HepG2 (cell line): ENCODE data around the gene TMEM186. TPM values are rescaled to one million over a fixed set of nuclear protein-coding genes. Genes with fewer than 3 reads are reported as not detected.

Experiments
- ATAC-seq: fragments of 200-7000 bp; cut with Tn5 transposase; 3 replicates; pipeline ENCODE4 v1.9.1; 2020; ENCODE audit warnings: mild to moderate bottlenecking, moderate library complexity
- BruUV-seq: library from RNA; stranded (reverse); fragments of 400-500 nt; replicated peaks from 2 replicates; lab custom pipeline; 2021; lab: Mats Ljungman, UMichigan
- CTCF ChIA-PET: fragments of 300-600 bp; formaldehyde crosslinking; extraction: SDS; loops from one replicate; lab custom pipeline; 2021; ENCODE audit warnings: low total read pairs, inconsistent platforms, low intra/inter-chr PET ratio; lab: Yijun Ruan, JAX
- POLR2A ChIA-PET: fragments of 350-600 bp; sonication (Branson Sonifier 250); formaldehyde crosslinking; loops from one replicate; lab custom pipeline; 2020; ENCODE audit warnings: antibody characterized with exemption, inconsistent platforms; lab: Yijun Ruan, JAX
- DNase-seq: peaks from one replicate; pipeline ENCODE4 v3.0.0-alpha.2; 2015; ENCODE audit warnings: low spot score
- FAIRE-seq: peaks from 3 replicates; lab custom pipeline; 2011; peaks lifted over from hg19 to GRCh38; lab: Jason Lieb, UNC
- H2AFZ ChIP-seq: one replicate; pipeline ENCODE4 v1.6.1; 2011; ENCODE audit warnings: low read length, inconsistent platforms
- H3K27ac ChIP-seq: fragments of 300-600 bp; 3 replicates; pipeline ENCODE4 v1.8.0; 2011; ENCODE audit warnings: mixed run types, mild to moderate bottlenecking, mixed read lengths, low read length, inconsistent platforms; ENCODE audit not compliant: insufficient read depth; ENCODE audit errors: extremely low read length
- H3K27me3 ChIP-seq, 2 experiments: fragments of 200-600 bp in 1 of 2; 2 replicates in 1 of 2; 3 replicates in 1 of 2; pipeline versions ENCODE4 v1.6.0 to v1.8.0; 2011; ENCODE audit warnings: low read length in 2 of 2, mild to moderate bottlenecking in 2 of 2, moderate library complexity in 2 of 2, inconsistent platforms in 1 of 2; ENCODE audit not compliant: insufficient read depth in 2 of 2, control insufficient read depth in 1 of 2
- H3K36me3 ChIP-seq, 2 experiments: fragments of 200-600 bp in 1 of 2; replicated peaks in 1 of 2; 2 replicates in 1 of 2; 3 replicates in 1 of 2; pipeline versions ENCODE4 v1.5.1 to v1.8.0; 2011; ENCODE audit warnings: low read length in 2 of 2, inconsistent platforms in 1 of 2; ENCODE audit not compliant: insufficient read depth in 2 of 2, control insufficient read depth in 1 of 2
- H3K4me1 ChIP-seq: 2 replicates; pipeline ENCODE4 v1.5.1; 2012; ENCODE audit warnings: low read length, inconsistent platforms; ENCODE audit not compliant: insufficient read depth
- H3K4me2 ChIP-seq: 2 replicates; pipeline ENCODE4 v1.6.0; 2011; ENCODE audit warnings: low read depth, low read length, inconsistent platforms
- H3K4me3 ChIP-seq, 3 experiments: fragments of 200-600 bp in 1 of 3; sonication (generic), shearing (Covaris generic) in 1 of 3; replicated peaks in 1 of 3; 2 replicates each; pipeline ENCODE4 v1.5.1; 2011 to 2016; ENCODE audit warnings: low read length in 3 of 3, inconsistent platforms in 2 of 3, low read depth in 2 of 3, mild to moderate bottlenecking in 2 of 3, control low read depth in 1 of 3, mixed read lengths in 1 of 3; ENCODE audit not compliant: insufficient read depth in 1 of 3
- H3K79me2 ChIP-seq: one replicate; pipeline ENCODE4 v1.6.1; 2011; ENCODE audit warnings: low read length, inconsistent platforms; ENCODE audit not compliant: insufficient read depth
- H3K9ac ChIP-seq: 2 replicates; pipeline ENCODE4 v1.6.0; 2011; ENCODE audit warnings: mild to moderate bottlenecking, low read depth, low read length, inconsistent platforms; ENCODE audit not compliant: insufficient read depth
- H3K9me3 ChIP-seq: 2 replicates; pipeline ENCODE4 v1.5.1; 2012; ENCODE audit warnings: mild to moderate bottlenecking, low read length
- H4K20me1 ChIP-seq: 2 replicates; pipeline ENCODE4 v1.6.0; 2011; ENCODE audit warnings: inconsistent platforms, mild to moderate bottlenecking, low read length, moderate library complexity; ENCODE audit not compliant: insufficient read depth
- AGO2 ChIP-seq: fragments of 200-400 bp; formaldehyde crosslinking; optimal IDR thresholded peaks from 2 replicates; pipeline ENCODE3; 2017; ENCODE audit warnings: mild to moderate bottlenecking, low read depth, low read length, moderate library complexity
- ISX ChIP-seq: sonication (generic); formaldehyde crosslinking; conservative IDR thresholded peaks from 2 replicates; pipeline ENCODE4 v1.5.0; 2020; ENCODE audit warnings: missing genetic modification reagents
- PCBP1 ChIP-seq: fragments of 200-400 bp; formaldehyde crosslinking; IDR thresholded peaks from 2 replicates; pipeline ENCODE4 v1.6.1; 2017; ENCODE audit warnings: mild to moderate bottlenecking, low read depth, low read length, borderline replicate concordance
- SP1 ChIP-seq, 2 experiments: fragments of 450-650 bp in 1 of 2; sonication (generic) in 1 of 2; formaldehyde crosslinking in 1 of 2; IDR thresholded peaks; 2 replicates each; pipeline versions ENCODE4 v1.4.0 to v1.6.1; 2016 to 2020; ENCODE audit warnings: missing genetic modification reagents in 1 of 2
- WGBS: methylation state at CpG from one replicate; pipeline ENCODE4 v1.1.6; 2017; ENCODE audit warnings: low lambda C conversion rate; 5-methylcytosine and 5-hydroxymethylcytosine counted together
- in situ Hi-C: cut with HindIII; loops from 2 replicates; pipeline ENCODE4 v1.10.0; 2017; ENCODE audit warnings: low pct_unique_long_range_greater_than_20kb; ENCODE audit not compliant: extremely low pct_ligation_motif_present
- intact Hi-C: fragments of 100-400 bp; cut with micrococcal nuclease; formaldehyde crosslinking; loops from one replicate; pipeline ENCODE4 v1.10.0; 2022; ENCODE audit not compliant: unreplicated experiment
- polyA plus RNA-seq, 8 experiments: library from polyadenylated mRNA; depleted of rRNA in 3 of 8; stranded (reverse) in 7 of 8; unstranded in 1 of 8; fragments of >200 nt; fragmentation: Illumina TruSeq in 4 of 8; extraction: Trizol in 4 of 8; gene quantifications; 2 replicates each; pipeline versions ENCODE4 v1.2.1 to v1.2.3, GENCODE V29; 2011 to 2016; ENCODE audit warnings: low read depth in 4 of 8, missing spikeins in 1 of 8, mixed read lengths in 1 of 8; ENCODE audit not compliant: insufficient read depth in 1 of 8
- total RNA-seq, 5 experiments: library from RNA; depleted of rRNA; stranded (reverse); fragments of >200 nt; fragmentation: Illumina TruSeq; extraction: Trizol; gene quantifications; 2 replicates each; pipeline ENCODE4 v1.2.3, GENCODE V29; 2016; ENCODE audit warnings: low read depth in 1 of 5
- TF ChIP-seq, protein P1 (sequence below): sonication (generic); formaldehyde crosslinking; IDR thresholded peaks from 2 replicates; pipeline ENCODE4 v1.5.1; 2020; ENCODE audit warnings: missing genetic modification reagents, mild to moderate bottlenecking, borderline replicate concordance
- TF ChIP-seq, protein P2 (sequence below): sonication (generic); formaldehyde crosslinking; IDR thresholded peaks from 2 replicates; pipeline ENCODE4 v1.4.0; 2020; ENCODE audit warnings: mild to moderate bottlenecking, missing genetic modification reagents
- TF ChIP-seq, protein P3 (sequence below): IDR thresholded peaks from 2 replicates; pipeline ENCODE4 v1.6.1; 2016; ENCODE audit warnings: control low read depth
- TF ChIP-seq, protein P4 (sequence below): sonication (generic); formaldehyde crosslinking; IDR thresholded peaks from 2 replicates; pipeline ENCODE4 v1.4.0; 2020; ENCODE audit warnings: missing genetic modification reagents, borderline replicate concordance

TMEM186 gene
- total and polyA plus RNA-seq, 2 of the 13 experiments (the other 11 are each of a cell fraction or from before 2014, with no cell fraction given) = 16.2 to 19.3 TPM

DNA sequence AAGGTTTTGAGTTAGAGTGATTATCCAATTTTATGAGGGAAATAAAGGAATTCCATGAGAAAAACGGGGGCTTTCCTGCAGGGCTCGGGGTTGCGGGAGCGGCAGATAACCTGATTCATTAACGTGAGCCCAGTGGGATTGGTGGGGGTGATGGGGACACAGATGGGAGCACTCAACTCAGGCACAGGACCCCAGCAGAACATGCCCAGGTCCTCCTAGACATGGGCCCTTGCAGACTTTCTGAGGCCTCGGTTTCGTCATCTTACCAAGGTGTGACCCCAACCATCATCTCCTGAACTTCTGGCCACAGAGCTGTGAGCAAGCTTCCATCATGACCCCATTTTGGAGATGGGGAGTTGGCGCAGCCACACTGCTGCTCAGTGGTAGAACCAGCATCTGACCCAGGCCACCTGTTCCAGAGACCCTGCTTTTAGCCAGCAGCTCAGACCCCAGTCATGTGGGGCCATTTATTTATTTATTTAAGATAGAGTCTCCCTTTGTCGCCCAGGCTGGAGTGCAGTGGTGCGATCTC, 49.0 kb upstream of the TMEM186 start:
- no TSS peak for BruUV-seq
- TF ChIP-seq, protein P1, sequence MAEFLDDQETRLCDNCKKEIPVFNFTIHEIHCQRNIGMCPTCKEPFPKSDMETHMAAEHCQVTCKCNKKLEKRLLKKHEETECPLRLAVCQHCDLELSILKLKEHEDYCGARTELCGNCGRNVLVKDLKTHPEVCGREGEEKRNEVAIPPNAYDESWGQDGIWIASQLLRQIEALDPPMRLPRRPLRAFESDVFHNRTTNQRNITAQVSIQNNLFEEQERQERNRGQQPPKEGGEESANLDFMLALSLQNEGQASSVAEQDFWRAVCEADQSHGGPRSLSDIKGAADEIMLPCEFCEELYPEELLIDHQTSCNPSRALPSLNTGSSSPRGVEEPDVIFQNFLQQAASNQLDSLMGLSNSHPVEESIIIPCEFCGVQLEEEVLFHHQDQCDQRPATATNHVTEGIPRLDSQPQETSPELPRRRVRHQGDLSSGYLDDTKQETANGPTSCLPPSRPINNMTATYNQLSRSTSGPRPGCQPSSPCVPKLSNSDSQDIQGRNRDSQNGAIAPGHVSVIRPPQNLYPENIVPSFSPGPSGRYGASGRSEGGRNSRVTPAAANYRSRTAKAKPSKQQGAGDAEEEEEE (CRISPR knock-in tag) = no peak
- TF ChIP-seq, protein P2, sequence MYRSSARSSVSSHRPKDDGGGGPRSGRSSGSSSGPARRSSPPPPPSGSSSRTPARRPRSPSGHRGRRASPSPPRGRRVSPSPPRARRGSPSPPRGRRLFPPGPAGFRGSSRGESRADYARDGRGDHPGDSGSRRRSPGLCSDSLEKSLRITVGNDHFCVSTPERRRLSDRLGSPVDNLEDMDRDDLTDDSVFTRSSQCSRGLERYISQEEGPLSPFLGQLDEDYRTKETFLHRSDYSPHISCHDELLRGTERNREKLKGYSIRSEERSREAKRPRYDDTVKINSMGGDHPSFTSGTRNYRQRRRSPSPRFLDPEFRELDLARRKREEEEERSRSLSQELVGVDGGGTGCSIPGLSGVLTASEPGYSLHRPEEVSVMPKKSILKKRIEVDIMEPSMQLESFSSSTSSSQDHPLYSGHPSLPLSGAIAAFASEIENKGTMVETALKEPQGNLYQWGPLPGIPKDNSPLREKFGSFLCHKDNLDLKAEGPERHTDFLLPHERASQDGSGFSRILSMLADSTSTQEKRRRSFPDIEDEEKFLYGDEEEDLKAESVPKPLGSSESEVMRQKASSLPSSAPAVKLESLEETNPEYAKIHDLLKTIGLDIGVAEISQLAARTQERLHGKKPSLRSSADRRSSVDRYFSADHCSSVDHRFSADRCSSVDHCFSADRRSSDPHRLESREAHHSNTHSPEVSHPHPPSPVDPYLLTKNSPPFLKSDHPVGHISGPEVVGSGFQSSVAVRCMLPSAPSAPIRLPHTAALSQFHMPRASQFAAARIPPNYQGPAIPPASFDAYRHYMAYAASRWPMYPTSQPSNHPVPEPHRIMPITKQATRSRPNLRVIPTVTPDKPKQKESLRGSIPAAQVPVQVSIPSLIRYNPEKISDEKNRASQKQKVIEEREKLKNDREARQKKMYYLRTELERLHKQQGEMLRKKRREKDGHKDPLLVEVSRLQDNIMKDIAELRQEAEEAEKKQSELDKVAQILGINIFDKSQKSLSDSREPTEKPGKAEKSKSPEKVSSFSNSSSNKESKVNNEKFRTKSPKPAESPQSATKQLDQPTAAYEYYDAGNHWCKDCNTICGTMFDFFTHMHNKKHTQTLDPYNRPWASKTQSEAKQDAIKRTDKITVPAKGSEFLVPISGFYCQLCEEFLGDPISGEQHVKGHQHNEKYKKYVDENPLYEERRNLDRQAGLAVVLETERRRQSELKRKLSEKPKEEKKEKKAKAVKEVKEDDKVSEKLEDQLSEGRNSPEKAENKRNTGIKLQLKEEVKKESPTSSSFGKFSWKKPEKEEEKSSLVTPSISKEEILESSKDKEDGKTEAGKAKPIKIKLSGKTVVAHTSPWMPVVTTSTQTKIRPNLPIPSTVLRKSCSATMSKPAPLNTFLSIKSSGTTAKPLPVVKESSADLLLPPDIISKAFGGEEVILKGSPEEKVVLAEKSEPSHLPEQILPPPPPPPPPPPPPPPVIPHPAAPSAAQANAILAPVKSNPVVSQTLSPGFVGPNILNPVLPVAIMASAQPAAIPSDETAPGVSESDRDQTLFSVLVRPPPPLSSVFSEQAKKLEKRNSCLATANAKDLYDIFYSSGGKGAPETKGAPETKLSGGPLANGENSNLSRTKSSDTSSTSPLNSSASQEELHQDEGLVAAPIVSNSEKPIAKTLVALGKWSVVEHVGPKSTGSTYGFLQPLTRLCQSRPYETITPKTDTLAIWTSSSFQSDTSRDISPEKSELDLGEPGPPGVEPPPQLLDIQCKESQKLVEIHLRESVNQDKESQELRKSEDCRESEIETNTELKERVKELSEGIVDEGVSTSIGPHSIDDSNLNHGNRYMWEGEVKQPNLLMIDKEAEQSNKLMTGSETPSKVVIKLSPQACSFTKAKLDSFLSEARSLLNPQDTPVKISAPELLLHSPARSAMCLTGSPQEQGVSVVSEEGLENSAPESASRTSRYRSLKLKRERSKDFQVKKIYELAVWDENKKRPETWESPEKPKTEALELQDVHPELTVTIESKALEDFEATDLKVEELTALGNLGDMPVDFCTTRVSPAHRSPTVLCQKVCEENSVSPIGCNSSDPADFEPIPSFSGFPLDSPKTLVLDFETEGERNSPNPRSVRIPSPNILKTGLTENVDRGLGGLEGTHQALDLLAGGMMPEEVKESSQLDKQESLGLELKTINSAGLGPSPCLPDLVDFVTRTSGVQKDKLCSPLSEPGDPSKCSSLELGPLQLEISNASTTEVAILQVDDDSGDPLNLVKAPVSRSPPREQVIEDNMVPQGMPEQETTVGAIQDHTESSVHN (CRISPR knock-in tag) = no peak
- peak; percentile 50 for TF ChIP-seq AGO2
- TF ChIP-seq, protein P3, sequence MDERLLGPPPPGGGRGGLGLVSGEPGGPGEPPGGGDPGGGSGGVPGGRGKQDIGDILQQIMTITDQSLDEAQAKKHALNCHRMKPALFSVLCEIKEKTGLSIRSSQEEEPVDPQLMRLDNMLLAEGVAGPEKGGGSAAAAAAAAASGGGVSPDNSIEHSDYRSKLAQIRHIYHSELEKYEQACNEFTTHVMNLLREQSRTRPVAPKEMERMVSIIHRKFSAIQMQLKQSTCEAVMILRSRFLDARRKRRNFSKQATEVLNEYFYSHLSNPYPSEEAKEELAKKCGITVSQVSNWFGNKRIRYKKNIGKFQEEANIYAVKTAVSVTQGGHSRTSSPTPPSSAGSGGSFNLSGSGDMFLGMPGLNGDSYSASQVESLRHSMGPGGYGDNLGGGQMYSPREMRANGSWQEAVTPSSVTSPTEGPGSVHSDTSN = no peak
- TF ChIP-seq PCBP1 = no peak
- no peak for TF ChIP-seq SP1 (IDR thresholded peaks at IDR 0.05)
- no peak for TF ChIP-seq SP1 (CRISPR knock-in tag; IDR thresholded peaks at IDR 0.05)
- TF ChIP-seq, protein P4, sequence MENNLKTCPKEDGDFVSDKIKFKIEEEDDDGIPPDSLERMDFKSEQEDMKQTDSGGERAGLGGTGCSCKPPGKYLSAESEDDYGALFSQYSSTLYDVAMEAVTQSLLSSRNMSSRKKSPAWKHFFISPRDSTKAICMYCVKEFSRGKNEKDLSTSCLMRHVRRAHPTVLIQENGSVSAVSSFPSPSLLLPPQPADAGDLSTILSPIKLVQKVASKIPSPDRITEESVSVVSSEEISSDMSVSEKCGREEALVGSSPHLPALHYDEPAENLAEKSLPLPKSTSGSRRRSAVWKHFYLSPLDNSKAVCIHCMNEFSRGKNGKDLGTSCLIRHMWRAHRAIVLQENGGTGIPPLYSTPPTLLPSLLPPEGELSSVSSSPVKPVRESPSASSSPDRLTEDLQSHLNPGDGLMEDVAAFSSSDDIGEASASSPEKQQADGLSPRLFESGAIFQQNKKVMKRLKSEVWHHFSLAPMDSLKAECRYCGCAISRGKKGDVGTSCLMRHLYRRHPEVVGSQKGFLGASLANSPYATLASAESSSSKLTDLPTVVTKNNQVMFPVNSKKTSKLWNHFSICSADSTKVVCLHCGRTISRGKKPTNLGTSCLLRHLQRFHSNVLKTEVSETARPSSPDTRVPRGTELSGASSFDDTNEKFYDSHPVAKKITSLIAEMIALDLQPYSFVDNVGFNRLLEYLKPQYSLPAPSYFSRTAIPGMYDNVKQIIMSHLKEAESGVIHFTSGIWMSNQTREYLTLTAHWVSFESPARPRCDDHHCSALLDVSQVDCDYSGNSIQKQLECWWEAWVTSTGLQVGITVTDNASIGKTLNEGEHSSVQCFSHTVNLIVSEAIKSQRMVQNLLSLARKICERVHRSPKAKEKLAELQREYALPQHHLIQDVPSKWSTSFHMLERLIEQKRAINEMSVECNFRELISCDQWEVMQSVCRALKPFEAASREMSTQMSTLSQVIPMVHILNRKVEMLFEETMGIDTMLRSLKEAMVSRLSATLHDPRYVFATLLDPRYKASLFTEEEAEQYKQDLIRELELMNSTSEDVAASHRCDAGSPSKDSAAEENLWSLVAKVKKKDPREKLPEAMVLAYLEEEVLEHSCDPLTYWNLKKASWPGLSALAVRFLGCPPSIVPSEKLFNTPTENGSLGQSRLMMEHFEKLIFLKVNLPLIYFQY = no peak
- TF ChIP-seq ISX (CRISPR knock-in tag) = no peak

More for the DNA sequence above, 49.0 kb upstream of the TMEM186 start:
- H2AFZ ChIP-seq = no peak overlapping the region
- H3K27me3 ChIP-seq = no peaks in the 10 kb centered on the region
- DNase-seq (no peak), FAIRE-seq (no peak), ATAC-seq (no peak)
- POLR2A ChIA-PET = no interaction called here
- WGBS = 86% methylated on average over 8 of the region's 10 CpGs
- in situ Hi-C loops = no loop called here
- no peaks in the 10 kb centered on the region for H3K9me3 ChIP-seq
- CTCF ChIA-PET = no interaction called here
- H3K27ac ChIP-seq = no peak overlapping the region
- peaks cover 31 to 54% of the 10 kb centered on the region in 2 experiments for H3K36me3 ChIP-seq
- peaks cover 64% of the 10 kb centered on the region for H4K20me1 ChIP-seq
- intact Hi-C loops = no loop called here
- H3K4me1 ChIP-seq = peaks cover 28% of the 10 kb centered on the region
- no peak overlapping the region for H3K4me2 ChIP-seq
- no peak overlapping the region for H3K4me3 ChIP-seq
- peaks cover 27% of the 10 kb centered on the region for H3K79me2 ChIP-seq
- no peak overlapping the region for H3K9ac ChIP-seq
